Measurements from ENCODE around the gene INTS11. TPM values are rescaled to one million over a fixed set of nuclear protein-coding genes. Genes with fewer than 3 reads are reported as not detected.

The INTS11 gene
- total and polyA plus RNA-seq, 2 of the 13 experiments (the other 11 are each of a cell fraction or from before 2014, with no cell fraction given), result 52.8 to 94.8 TPM

DNA sequence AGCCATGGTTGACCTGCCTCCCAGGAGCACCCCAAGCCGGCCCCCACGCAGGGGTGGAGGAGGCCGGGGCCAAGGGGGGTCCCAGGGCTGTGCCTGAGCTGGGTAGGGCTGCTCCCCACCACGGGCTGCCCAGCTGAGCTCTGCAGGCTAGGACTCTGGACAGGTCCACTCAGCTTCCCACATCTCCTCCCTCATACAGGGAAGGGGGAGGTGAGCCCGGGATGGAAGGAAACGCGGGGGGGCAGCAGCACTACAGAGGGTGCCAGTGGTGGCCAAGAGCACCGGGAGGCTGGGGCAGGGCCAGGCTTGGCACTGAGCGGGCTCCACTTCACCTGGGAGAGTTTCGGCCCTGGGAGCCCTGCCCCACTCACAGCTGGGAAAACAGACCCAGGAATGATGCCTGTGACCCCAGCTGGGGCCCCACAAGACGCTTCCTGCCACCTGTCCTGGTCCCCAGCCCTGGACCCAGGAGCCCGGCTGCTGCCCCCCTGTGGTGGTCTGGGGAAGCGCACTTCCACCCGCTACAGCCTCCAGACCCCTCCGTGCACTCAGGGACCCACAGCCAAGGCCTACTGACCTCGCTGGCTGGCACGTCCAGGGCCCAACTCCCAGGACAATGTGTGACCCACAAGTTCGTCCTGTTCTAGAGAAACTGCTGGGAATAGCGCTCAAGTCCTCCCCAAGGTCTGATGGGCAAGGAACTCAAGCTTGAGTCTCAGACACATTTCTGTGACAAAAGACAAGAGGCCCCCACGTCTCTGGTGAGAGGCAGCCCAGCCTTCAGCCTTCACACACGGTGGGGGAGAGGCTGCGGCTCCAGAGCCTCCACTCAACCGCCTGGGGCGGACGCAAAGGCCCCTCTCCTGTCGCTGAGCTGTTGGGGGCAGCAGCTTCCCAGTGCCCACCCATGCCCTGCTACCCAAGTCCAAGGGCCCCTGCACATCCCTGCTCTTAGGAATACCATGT lies 47.6 kb upstream of the INTS11 start (continued):
- TF ChIP-seq, protein P1, sequence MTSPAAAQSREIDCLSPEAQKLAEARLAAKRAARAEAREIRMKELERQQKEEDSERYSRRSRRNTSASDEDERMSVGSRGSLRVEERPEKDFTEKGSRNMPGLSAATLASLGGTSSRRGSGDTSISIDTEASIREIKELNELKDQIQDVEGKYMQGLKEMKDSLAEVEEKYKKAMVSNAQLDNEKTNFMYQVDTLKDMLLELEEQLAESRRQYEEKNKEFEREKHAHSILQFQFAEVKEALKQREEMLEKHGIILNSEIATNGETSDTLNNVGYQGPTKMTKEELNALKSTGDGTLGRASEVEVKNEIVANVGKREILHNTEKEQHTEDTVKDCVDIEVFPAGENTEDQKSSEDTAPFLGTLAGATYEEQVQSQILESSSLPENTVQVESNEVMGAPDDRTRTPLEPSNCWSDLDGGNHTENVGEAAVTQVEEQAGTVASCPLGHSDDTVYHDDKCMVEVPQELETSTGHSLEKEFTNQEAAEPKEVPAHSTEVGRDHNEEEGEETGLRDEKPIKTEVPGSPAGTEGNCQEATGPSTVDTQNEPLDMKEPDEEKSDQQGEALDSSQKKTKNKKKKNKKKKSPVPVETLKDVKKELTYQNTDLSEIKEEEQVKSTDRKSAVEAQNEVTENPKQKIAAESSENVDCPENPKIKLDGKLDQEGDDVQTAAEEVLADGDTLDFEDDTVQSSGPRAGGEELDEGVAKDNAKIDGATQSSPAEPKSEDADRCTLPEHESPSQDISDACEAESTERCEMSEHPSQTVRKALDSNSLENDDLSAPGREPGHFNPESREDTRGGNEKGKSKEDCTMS (CRISPR knock-in tag; conservative IDR thresholded peaks at IDR 0.05), result no peak
- TF ChIP-seq SMC3 (IDR thresholded peaks at IDR 0.05; ENCODE audit: low read length) (peak; percentile 58; the same call in 1 of the 2 replicates), THAP11 (CRISPR knock-in tag; IDR thresholded peaks at IDR 0.05) (peak; percentile 52; the same call in 1 of the 2 replicates), ETV6 (CRISPR knock-in tag; conservative IDR thresholded peaks at IDR 0.05) (no peak), RARA (CRISPR knock-in tag; IDR thresholded peaks at IDR 0.05) (no peak), HNRNPK (IDR thresholded peaks at IDR 0.05; ENCODE audit: low read depth, low read length, poor library complexity, severe bottlenecking) (no peak), KLF13 (CRISPR knock-in tag; IDR thresholded peaks at IDR 0.05) (no peak), HNRNPUL1 (IDR thresholded peaks at IDR 0.05; ENCODE audit: low read depth, low read length) (no peak), ZSCAN30 (CRISPR knock-in tag; IDR thresholded peaks at IDR 0.05) (no peak), ISL2 (CRISPR knock-in tag; IDR thresholded peaks at IDR 0.05) (0 out of 2 replicates have a peak, but pooled peaks have one; percentile 41), ATF7-NPFF (CRISPR knock-in tag; IDR thresholded peaks at IDR 0.05; ENCODE audit: low read depth) (no peak), MTA3 (CRISPR knock-in tag; IDR thresholded peaks at IDR 0.05) (no peak), ELF3 (CRISPR knock-in tag; IDR thresholded peaks at IDR 0.05) (no peak), AGO1 (IDR thresholded peaks at IDR 0.05; ENCODE audit: low read depth, low read length, poor library complexity, severe bottlenecking) (no peak), ZNF441 (CRISPR knock-in tag; IDR thresholded peaks at IDR 0.05; ENCODE audit: borderline replicate concordance) (no peak), ZNF678 (CRISPR knock-in tag; IDR thresholded peaks at IDR 0.05) (no peak), ZSCAN29 (CRISPR knock-in tag; conservative IDR thresholded peaks at IDR 0.05) (no peak)
- TF ChIP-seq, protein P2, sequence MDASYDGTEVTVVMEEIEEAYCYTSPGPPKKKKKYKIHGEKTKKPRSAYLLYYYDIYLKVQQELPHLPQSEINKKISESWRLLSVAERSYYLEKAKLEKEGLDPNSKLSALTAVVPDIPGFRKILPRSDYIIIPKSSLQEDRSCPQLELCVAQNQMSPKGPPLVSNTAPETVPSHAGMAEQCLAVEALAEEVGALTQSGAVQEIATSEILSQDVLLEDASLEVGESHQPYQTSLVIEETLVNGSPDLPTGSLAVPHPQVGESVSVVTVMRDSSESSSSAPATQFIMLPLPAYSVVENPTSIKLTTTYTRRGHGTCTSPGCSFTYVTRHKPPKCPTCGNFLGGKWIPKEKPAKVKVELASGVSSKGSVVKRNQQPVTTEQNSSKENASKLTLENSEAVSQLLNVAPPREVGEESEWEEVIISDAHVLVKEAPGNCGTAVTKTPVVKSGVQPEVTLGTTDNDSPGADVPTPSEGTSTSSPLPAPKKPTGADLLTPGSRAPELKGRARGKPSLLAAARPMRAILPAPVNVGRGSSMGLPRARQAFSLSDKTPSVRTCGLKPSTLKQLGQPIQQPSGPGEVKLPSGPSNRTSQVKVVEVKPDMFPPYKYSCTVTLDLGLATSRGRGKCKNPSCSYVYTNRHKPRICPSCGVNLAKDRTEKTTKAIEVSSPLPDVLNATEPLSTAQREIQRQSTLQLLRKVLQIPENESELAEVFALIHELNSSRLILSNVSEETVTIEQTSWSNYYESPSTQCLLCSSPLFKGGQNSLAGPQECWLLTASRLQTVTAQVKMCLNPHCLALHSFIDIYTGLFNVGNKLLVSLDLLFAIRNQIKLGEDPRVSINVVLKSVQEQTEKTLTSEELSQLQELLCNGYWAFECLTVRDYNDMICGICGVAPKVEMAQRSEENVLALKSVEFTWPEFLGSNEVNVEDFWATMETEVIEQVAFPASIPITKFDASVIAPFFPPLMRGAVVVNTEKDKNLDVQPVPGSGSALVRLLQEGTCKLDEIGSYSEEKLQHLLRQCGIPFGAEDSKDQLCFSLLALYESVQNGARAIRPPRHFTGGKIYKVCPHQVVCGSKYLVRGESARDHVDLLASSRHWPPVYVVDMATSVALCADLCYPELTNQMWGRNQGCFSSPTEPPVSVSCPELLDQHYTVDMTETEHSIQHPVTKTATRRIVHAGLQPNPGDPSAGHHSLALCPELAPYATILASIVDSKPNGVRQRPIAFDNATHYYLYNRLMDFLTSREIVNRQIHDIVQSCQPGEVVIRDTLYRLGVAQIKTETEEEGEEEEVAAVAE (CRISPR knock-in tag; IDR thresholded peaks at IDR 0.05; ENCODE audit: borderline replicate concordance), result no peak
- TF ChIP-seq, protein P3, sequence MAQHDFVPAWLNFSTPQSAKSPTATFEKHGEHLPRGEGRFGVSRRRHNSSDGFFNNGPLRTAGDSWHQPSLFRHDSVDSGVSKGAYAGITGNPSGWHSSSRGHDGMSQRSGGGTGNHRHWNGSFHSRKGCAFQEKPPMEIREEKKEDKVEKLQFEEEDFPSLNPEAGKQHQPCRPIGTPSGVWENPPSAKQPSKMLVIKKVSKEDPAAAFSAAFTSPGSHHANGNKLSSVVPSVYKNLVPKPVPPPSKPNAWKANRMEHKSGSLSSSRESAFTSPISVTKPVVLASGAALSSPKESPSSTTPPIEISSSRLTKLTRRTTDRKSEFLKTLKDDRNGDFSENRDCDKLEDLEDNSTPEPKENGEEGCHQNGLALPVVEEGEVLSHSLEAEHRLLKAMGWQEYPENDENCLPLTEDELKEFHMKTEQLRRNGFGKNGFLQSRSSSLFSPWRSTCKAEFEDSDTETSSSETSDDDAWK (CRISPR knock-in tag; IDR thresholded peaks at IDR 0.05), result no peak
- TF ChIP-seq, protein P4, sequence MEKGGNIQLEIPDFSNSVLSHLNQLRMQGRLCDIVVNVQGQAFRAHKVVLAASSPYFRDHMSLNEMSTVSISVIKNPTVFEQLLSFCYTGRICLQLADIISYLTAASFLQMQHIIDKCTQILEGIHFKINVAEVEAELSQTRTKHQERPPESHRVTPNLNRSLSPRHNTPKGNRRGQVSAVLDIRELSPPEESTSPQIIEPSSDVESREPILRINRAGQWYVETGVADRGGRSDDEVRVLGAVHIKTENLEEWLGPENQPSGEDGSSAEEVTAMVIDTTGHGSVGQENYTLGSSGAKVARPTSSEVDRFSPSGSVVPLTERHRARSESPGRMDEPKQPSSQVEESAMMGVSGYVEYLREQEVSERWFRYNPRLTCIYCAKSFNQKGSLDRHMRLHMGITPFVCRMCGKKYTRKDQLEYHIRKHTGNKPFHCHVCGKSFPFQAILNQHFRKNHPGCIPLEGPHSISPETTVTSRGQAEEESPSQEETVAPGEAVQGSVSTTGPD (CRISPR knock-in tag; IDR thresholded peaks at IDR 0.05), result no peak
